KMS-11 (cell line): ENCODE measurements around the gene LNX2.

ENCODE experiments used
- H2AFZ ChIP-seq: fragments of 200-600 bp; sonication (generic); 2 replicates; pipeline ENCODE4 v1.6.1; 2016; ENCODE audit warnings: antibody characterized with exemption, mixed run types, low read depth
- H3K27ac ChIP-seq: fragments of 200-600 bp; sonication (generic); 2 replicates; pipeline ENCODE4 v1.6.1; 2016; ENCODE audit warnings: mild to moderate bottlenecking, mixed run types
- H3K27me3 ChIP-seq: fragments of 200-600 bp; sonication (generic); 2 replicates; pipeline ENCODE4 v1.6.1; 2017; ENCODE audit warnings: mild to moderate bottlenecking, low read depth, mixed run types, moderate library complexity; ENCODE audit not compliant: insufficient read depth
- H3K36me3 ChIP-seq: fragments of 200-600 bp; sonication (generic); 2 replicates; pipeline ENCODE4 v1.6.1; 2017; ENCODE audit warnings: mild to moderate bottlenecking, mixed run types; ENCODE audit not compliant: insufficient read depth
- H3K4me1 ChIP-seq: fragments of 200-600 bp; sonication (generic); 2 replicates; pipeline ENCODE4 v1.6.1; 2016; ENCODE audit warnings: mild to moderate bottlenecking, low read depth, mixed run types; ENCODE audit not compliant: poor library complexity, severe bottlenecking
- H3K4me2 ChIP-seq: fragments of 200-600 bp; sonication (generic); 2 replicates; pipeline ENCODE4 v1.7.0; 2016; ENCODE audit warnings: mild to moderate bottlenecking, mixed run types
- H3K4me3 ChIP-seq: fragments of 200-600 bp; sonication (generic); IDR thresholded peaks from 2 replicates; pipeline ENCODE4 v1.6.1; 2017; ENCODE audit warnings: low read depth, low read length, mixed read lengths; ENCODE audit not compliant: insufficient read depth
- H3K79me2 ChIP-seq: fragments of 200-600 bp; sonication (generic); 2 replicates; pipeline ENCODE4 v1.6.1; 2016; ENCODE audit warnings: low read depth, mixed run types; ENCODE audit not compliant: insufficient read depth
- H3K9ac ChIP-seq: fragments of 200-600 bp; sonication (generic); 2 replicates; pipeline ENCODE4 v1.6.1; 2016; ENCODE audit warnings: mild to moderate bottlenecking, mixed run types
- H4K20me1 ChIP-seq: fragments of 200-600 bp; sonication (generic); 2 replicates; pipeline ENCODE4 v1.6.1; 2016; ENCODE audit warnings: mild to moderate bottlenecking, mixed run types; ENCODE audit not compliant: insufficient read depth
- CTCF ChIP-seq: fragments of 200-600 bp; sonication (generic); conservative IDR thresholded peaks from 2 replicates; pipeline ENCODE4 v1.6.1; 2017; ENCODE audit warnings: low read depth, mild to moderate bottlenecking, antibody characterized with exemption, low read length, moderate library complexity, mixed read lengths

Gene LNX2

GRCh38 chr13:27534981-27535380 lies 85.3 kb downstream of the LNX2 start:
- H3K27me3 ChIP-seq, result no peaks in the 10 kb centered on the region
- H3K4me3 ChIP-seq, result no peak overlapping the region
- H2AFZ ChIP-seq, result no peak overlapping the region
- H3K9ac ChIP-seq, result no peak overlapping the region
- TF ChIP-seq CTCF, result no peak
- H3K4me1 ChIP-seq, result no peaks in the 10 kb centered on the region
- H3K4me2 ChIP-seq, result no peak overlapping the region
- no peaks in the 10 kb centered on the region for H3K79me2 ChIP-seq
- H3K36me3 ChIP-seq, result no peaks in the 10 kb centered on the region
- no peaks in the 10 kb centered on the region for H4K20me1 ChIP-seq
- H3K27ac ChIP-seq, result no peak overlapping the region

- no peak for TF ChIP-seq CTCF
- no peaks in the 10 kb centered on the region for H4K20me1 ChIP-seq
- no peaks in the 10 kb centered on the region for H3K36me3 ChIP-seq
- H2AFZ ChIP-seq, result no peak overlapping the region
- no peak overlapping the region for H3K9ac ChIP-seq
- no peaks in the 10 kb centered on the region for H3K79me2 ChIP-seq
- H3K27ac ChIP-seq, result no peak overlapping the region
- no peaks in the 10 kb centered on the region for H3K27me3 ChIP-seq
- H3K4me1 ChIP-seq, result no peaks in the 10 kb centered on the region
- H3K4me2 ChIP-seq, result no peak overlapping the region
- no peak overlapping the region for H3K4me3 ChIP-seq
Measured at GRCh38 chr13:27534108-27534980, 86.0 kb downstream of the LNX2 start.

GRCh38 chr13:27533155-27533643 lies 87.1 kb downstream of the LNX2 start:
- Histone ChIP-seq H2AFZ (no peak overlapping the region; the same call in 1 of the 2 replicates), H3K4me3 (no peak overlapping the region), H3K4me2 (0 out of 2 replicates have a peak overlapping the region, but pooled peaks have one; percentile 23), H4K20me1 (no peaks in the 10 kb centered on the region), H3K79me2 (no peaks in the 10 kb centered on the region), H3K27me3 (no peaks in the 10 kb centered on the region), H3K27ac (no peak overlapping the region), H3K4me1 (no peaks in the 10 kb centered on the region), H3K36me3 (no peaks in the 10 kb centered on the region), H3K9ac (no peak overlapping the region)
- peak; percentile 75 for TF ChIP-seq CTCF

GRCh38 chr13:27528908-27529307 lies 91.4 kb downstream of the LNX2 start:
- H3K4me1 ChIP-seq, result no peaks in the 10 kb centered on the region
- no peaks in the 10 kb centered on the region for H4K20me1 ChIP-seq
- no peak overlapping the region for H3K4me2 ChIP-seq
- H3K4me3 ChIP-seq, result no peak overlapping the region
- no peaks in the 10 kb centered on the region for H3K27me3 ChIP-seq
- H2AFZ ChIP-seq, result no peak overlapping the region
- H3K79me2 ChIP-seq, result no peaks in the 10 kb centered on the region
- H3K36me3 ChIP-seq, result no peaks in the 10 kb centered on the region
- no peak overlapping the region for H3K9ac ChIP-seq
- TF ChIP-seq CTCF, result no peak
- no peak overlapping the region for H3K27ac ChIP-seq
